OCI-LY3 (cell line): ENCODE data around the gene NDUFV3.

ENCODE experiments used
- H2AFZ ChIP-seq: fragments of 200-600, 300-600 bp; shearing (Covaris generic); 2 replicates; pipeline ENCODE4 v1.6.0; 2014; ENCODE audit warnings: antibody characterized with exemption, low read depth, low read length
- H3K27ac ChIP-seq: fragments of 200-600, 300-600 bp; sonication (generic); 2 replicates; pipeline ENCODE4 v1.5.1; 2014; ENCODE audit warnings: mild to moderate bottlenecking, low read length, moderate library complexity, mixed read lengths
- H3K27me3 ChIP-seq: fragments of 200-600, 300-600 bp; sonication (generic); 2 replicates; pipeline ENCODE4 v1.6.1; 2014; ENCODE audit warnings: low read depth, low read length, mixed read lengths
- H3K36me3 ChIP-seq: fragments of 200-600, 300-600 bp; sonication (generic); replicated peaks from 2 replicates; pipeline ENCODE3; 2014; ENCODE audit warnings: low read depth, low read length, mixed read lengths
- H3K4me1 ChIP-seq: fragments of 300-600, 200-600 bp; sonication (generic); 2 replicates; pipeline ENCODE4 v1.6.1; 2014; ENCODE audit warnings: low read length, mixed read lengths
- H3K4me2 ChIP-seq: fragments of 200-600, 300-600 bp; sonication (generic); 2 replicates; pipeline ENCODE4 v1.6.1; 2014; ENCODE audit warnings: low read length, mixed read lengths
- H3K4me3 ChIP-seq: fragments of 300-600, 200-600 bp; sonication (generic); 2 replicates; pipeline ENCODE4 v1.5.1; 2014; ENCODE audit warnings: antibody characterized with exemption, mild to moderate bottlenecking, low read length, moderate library complexity
- H3K79me2 ChIP-seq: fragments of 300-600, 200-600 bp; shearing (Covaris generic); 2 replicates; pipeline ENCODE4 v1.6.1; 2014; ENCODE audit warnings: mild to moderate bottlenecking, low read length, mixed read lengths
- H3K9ac ChIP-seq: fragments of 300-600, 200-600 bp; shearing (Covaris generic); 2 replicates; pipeline ENCODE4 v1.6.0; 2014; ENCODE audit warnings: mild to moderate bottlenecking, low read length, moderate library complexity
- H3K9me3 ChIP-seq: fragments of 200-600, 300-600 bp; shearing (Covaris generic); 2 replicates; pipeline ENCODE4 v1.6.1; 2014; ENCODE audit warnings: low read length, mixed read lengths; ENCODE audit not compliant: insufficient read depth
- H4K20me1 ChIP-seq: fragments of 200-600, 300-600 bp; sonication (generic); 2 replicates; pipeline ENCODE4 v1.6.1; 2016; ENCODE audit warnings: low read length, mixed read lengths; ENCODE audit not compliant: insufficient read depth
- EZH2phosphoT487 ChIP-seq: fragments of 200-600 bp; shearing (Covaris generic); IDR thresholded peaks from 2 replicates; pipeline ENCODE4 v1.6.1; 2018; ENCODE audit warnings: antibody characterized with exemption, mixed run types, low read depth
- TF ChIP-seq, protein P1 (sequence below): fragments of 200-600, 300-600 bp; sonication (generic); IDR thresholded peaks from 2 replicates; pipeline ENCODE4 v1.5.1; 2014; ENCODE audit warnings: antibody characterized with exemption, low read length, low read depth

NDUFV3 gene

GRCh38 chr21:42887326-42887725 is 5.8 kb upstream of the NDUFV3 start:
- no peak overlapping the region for H2AFZ ChIP-seq
- H3K4me1 ChIP-seq = peaks cover 2% of the 10 kb centered on the region
- H3K4me2 ChIP-seq = no peak overlapping the region
- no peak overlapping the region for H3K9ac ChIP-seq
- no peaks in the 10 kb centered on the region for H3K9me3 ChIP-seq
- no peaks in the 10 kb centered on the region for H4K20me1 ChIP-seq
- TF ChIP-seq, protein P1, sequence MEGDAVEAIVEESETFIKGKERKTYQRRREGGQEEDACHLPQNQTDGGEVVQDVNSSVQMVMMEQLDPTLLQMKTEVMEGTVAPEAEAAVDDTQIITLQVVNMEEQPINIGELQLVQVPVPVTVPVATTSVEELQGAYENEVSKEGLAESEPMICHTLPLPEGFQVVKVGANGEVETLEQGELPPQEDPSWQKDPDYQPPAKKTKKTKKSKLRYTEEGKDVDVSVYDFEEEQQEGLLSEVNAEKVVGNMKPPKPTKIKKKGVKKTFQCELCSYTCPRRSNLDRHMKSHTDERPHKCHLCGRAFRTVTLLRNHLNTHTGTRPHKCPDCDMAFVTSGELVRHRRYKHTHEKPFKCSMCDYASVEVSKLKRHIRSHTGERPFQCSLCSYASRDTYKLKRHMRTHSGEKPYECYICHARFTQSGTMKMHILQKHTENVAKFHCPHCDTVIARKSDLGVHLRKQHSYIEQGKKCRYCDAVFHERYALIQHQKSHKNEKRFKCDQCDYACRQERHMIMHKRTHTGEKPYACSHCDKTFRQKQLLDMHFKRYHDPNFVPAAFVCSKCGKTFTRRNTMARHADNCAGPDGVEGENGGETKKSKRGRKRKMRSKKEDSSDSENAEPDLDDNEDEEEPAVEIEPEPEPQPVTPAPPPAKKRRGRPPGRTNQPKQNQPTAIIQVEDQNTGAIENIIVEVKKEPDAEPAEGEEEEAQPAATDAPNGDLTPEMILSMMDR = no peak
- no peak for TF ChIP-seq EZH2phosphoT487
- H3K27ac ChIP-seq = no peak overlapping the region
- H3K36me3 ChIP-seq = peaks cover 3% of the 10 kb centered on the region
- no peak overlapping the region for H3K4me3 ChIP-seq
- H3K27me3 ChIP-seq = no peaks in the 10 kb centered on the region
- no peaks in the 10 kb centered on the region for H3K79me2 ChIP-seq

DNA sequence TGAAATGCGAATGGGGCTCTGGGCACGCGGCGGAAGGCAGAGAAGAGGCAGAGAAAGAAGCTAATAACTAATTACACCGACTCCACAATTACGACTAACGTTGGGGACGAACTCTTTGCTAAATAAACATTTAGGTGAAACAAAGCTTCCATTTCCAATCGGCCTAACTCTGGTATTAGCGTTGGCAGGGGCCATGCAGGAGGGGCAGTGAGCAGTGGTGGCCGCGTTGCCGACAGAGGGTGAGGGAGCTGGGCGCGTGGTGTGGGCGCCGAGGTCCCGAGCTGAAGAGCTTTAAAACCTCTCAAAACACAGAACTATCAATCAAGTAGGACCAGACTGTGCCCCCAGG is 553 bp upstream of the NDUFV3 start:
- peak overlapping the region; percentile 40 for H3K27ac ChIP-seq
- peak overlapping the region; percentile 82 for H3K9ac ChIP-seq
- no peaks in the 10 kb centered on the region for H3K9me3 ChIP-seq
- peaks cover 7% of the 10 kb centered on the region for H3K4me1 ChIP-seq
- peaks cover 19% of the 10 kb centered on the region for H3K79me2 ChIP-seq
- H3K36me3 ChIP-seq = peaks cover 3% of the 10 kb centered on the region
- H2AFZ ChIP-seq = peak overlapping the region; percentile 79
- TF ChIP-seq, protein P1 = no peak
- TF ChIP-seq EZH2phosphoT487 = no peak
- H3K27me3 ChIP-seq = no peaks in the 10 kb centered on the region
- H3K4me2 ChIP-seq = peak overlapping the region; percentile 93
- no peaks in the 10 kb centered on the region for H4K20me1 ChIP-seq
- peak overlapping the region; percentile 88 for H3K4me3 ChIP-seq

GRCh38 chr21:42900446-42900845 is 7.3 kb downstream of the NDUFV3 start:
- TF ChIP-seq EZH2phosphoT487 = no peak
- TF ChIP-seq, protein P1 = no peak
- no peak overlapping the region for H2AFZ ChIP-seq
- H3K27ac ChIP-seq = no peak overlapping the region
- H3K27me3 ChIP-seq = no peaks in the 10 kb centered on the region
- H3K9ac ChIP-seq = no peak overlapping the region
- H3K79me2 ChIP-seq = peaks cover 5% of the 10 kb centered on the region; the same call in 1 of the 2 replicates
- no peaks in the 10 kb centered on the region for H3K4me1 ChIP-seq
- H3K9me3 ChIP-seq = no peaks in the 10 kb centered on the region
- H3K4me3 ChIP-seq = no peak overlapping the region
- H4K20me1 ChIP-seq = no peaks in the 10 kb centered on the region
- H3K4me2 ChIP-seq = no peak overlapping the region
- H3K36me3 ChIP-seq = peaks cover 21% of the 10 kb centered on the region

- no peak for TF ChIP-seq EZH2phosphoT487
- TF ChIP-seq, protein P1 = no peak
- no peak overlapping the region for H3K27ac ChIP-seq
- no peak overlapping the region for H3K9ac ChIP-seq
- no peaks in the 10 kb centered on the region for H3K9me3 ChIP-seq
- peaks cover 5% of the 10 kb centered on the region; the same call in 1 of the 2 replicates for H3K79me2 ChIP-seq
- H3K27me3 ChIP-seq = no peaks in the 10 kb centered on the region
- H3K36me3 ChIP-seq = peaks cover 20% of the 10 kb centered on the region
- H3K4me3 ChIP-seq = no peak overlapping the region
- no peak overlapping the region for H3K4me2 ChIP-seq
- no peaks in the 10 kb centered on the region for H4K20me1 ChIP-seq
- H2AFZ ChIP-seq = no peak overlapping the region
- H3K4me1 ChIP-seq = no peaks in the 10 kb centered on the region
Observed at GRCh38 chr21:42903817-42904216, 10.7 kb downstream of the NDUFV3 start.
